Measurements from ENCODE around the gene NSUN7.

NSUN7 gene

DNA sequence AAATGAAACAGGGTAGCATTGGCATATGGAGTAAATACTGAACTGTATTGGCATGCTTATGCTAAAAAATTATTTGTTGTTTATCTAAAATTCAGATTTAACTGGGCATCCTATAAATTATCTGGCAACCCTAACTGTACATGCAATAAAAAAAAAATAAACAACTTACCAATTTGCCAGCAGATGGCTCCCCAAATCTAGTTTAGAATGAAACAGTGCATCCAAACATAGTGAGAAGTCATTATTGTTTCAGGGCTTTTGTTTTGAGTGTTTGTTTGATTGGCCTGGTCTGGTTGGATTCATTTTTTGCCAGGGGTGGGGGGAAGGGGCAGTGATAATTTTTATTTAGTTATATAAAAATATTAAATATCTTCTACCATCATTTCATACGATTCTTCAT lies 12.8 kb upstream of the NSUN7 start:
- DNase-seq (ENCODE audit: low read depth in 3 of 3, low spot score in 1 of 3): no peak

DNA sequence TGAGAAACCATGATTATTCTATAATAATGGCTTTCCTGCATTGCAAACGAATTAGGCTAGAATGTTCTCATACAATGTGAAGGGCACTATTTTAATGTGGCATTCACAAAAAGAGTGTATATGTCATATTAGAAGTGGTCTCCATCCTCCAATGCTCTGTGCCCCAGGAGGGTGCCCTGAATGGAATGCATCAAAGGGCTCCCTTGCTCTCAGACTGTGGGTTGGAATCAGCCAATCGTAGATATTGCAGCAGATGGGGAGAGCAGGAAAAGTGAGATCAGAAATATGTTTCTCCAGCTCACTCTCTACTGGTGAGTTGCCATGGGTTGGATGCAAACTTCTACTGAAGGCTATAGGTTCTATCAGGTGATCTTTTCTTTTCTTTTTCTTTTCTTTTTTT lies 11.9 kb upstream of the NSUN7 start:
- no peak for DNase-seq (ENCODE audit: low read depth in 3 of 3, low spot score in 1 of 3)

DNA sequence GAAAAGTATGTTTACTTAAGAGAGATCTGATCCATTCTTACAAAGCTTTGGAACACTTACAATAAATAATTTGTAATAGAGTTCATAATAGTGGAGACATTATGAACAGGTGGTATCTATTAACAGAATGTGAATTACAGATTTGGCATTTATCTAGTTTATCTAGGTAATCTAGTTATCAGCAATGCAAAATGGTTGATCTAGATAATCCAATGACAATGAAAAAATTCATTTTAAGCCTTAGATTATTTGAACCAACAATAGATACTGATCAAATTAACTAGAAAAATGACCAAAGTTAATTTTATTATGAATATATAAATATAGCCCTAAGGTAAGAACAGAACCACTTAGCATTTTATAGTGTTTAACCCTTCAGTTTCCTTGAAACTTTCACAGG lies 10.4 kb upstream of the NSUN7 start:
- DNase-seq (ENCODE audit: low read depth in 3 of 3, low spot score in 1 of 3): no peak

DNA sequence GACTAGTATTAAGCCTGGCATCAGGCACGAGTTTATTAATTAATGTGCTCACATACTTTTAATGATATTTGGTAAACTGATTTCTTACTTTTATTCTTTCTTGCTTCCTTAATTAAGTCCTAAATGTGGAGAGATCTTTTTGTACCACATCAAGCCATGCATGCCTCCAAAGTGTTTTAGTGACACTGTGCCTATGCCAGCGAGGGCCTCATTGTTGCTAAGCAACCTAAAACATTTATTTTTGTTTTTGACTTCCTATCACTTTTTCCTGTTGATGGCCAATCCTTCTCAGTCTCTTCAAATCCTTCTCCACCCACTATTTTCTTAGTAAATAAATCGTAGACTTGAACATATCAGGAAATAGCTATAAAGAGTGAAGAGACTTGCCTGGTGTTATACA lies 5.5 kb upstream of the NSUN7 start:
- no peak for DNase-seq (ENCODE audit: low read depth in 3 of 3, low spot score in 1 of 3)

DNA sequence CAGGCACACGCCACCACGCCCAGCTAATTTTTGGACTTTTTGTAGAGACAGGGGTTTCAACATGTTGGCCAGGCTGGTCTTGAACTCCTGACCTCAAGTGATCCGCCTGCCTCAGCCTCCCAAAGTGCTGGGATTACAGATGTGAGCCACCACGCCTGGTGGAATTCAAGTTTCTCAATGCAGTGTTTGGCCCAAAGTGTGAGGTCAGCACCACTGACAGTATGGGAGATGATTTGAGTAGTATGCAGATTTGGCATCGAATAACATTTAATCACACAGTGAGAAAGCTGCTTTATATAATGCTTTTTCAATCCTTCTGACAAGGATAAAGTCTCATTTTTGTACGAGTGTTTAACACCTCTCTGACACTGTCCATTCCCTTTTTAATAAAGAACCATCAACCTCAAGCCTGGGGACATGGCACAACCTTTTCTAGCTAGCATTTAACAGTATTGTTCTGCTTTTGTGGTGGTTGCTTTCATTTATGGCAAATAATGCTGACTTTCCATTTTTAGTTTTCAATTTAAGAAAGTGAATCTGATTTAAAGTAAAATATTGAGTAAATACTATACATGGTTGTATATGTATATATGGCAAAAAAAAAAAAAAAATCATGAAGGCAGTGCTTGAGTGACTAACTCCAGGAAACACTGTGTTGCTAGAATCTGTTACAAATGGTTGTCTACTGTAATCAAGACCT lies 4.3 kb upstream of the NSUN7 start:
- DNase-seq (ENCODE audit: low read depth in 3 of 3, low spot score in 1 of 3): no peak

DNA sequence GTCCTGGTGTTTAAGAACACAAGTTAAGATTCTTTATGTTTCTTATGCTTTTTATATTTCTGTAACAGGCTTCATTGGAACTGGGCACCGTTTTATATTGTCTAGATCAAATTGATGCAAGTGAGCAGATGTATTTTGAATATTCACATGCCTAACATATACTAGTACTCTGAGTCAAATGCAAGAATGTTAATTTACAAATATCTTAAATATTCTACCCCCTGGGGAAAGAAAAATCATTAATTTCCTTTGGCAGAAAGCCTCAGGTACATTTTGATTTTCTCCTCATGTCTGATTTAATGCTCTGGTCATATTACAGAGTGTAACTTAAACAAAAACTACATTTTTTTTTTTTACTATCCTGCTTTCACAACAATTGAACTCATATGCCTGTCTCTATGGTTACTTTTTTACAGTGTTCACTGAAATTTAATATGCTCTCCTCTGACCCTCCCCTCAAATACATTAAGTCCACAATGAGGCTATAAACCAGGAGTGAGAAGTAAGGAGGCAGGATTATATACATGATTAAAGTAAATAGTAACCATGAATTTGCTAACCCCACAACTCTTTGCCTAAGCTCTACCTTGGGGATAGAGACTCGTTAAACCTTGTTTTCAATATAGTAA lies 2.4 kb upstream of the NSUN7 start:
- no peak for DNase-seq (ENCODE audit: low read depth in 3 of 3, low spot score in 1 of 3)

DNA sequence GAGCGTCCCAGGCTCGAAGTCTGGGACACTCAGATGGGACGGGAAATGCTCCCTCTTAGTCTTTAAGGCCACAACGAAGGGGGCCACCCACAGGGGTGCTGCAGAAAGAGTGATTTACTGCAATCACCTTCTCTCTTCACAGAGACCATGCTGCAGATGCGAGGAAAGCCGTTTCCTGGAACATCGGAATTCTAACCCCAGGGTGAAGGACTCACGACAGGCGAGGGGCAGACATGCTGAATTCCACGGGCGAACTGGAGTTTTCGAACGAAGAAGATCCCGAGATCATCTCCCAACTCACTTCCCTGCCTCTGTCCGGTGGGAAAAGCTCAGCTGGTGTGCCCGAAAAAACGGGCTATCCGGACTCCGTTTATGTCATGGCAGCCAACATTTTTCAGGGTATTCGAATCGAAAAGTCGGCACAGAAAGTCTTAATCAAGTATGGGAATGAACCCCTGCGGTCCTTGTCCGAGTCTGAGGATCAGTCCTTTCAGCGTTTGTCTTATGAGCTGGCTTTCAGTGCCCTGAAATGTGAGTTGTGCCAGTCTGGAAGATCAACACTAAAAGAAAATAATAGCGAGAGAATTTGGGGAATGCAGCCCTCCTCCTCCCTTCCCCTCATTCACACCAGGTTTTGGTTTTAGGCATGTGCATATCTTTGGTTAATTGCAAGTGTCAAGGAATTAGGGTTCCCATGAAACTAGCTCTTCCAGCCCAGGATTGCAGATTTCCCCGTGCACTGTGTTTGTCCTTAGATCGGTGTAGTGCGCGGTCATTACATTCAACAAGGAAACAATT lies 905 bp downstream of the NSUN7 start:
- no peak for DNase-seq (ENCODE audit: low read depth in 3 of 3, low spot score in 1 of 3)

DNA sequence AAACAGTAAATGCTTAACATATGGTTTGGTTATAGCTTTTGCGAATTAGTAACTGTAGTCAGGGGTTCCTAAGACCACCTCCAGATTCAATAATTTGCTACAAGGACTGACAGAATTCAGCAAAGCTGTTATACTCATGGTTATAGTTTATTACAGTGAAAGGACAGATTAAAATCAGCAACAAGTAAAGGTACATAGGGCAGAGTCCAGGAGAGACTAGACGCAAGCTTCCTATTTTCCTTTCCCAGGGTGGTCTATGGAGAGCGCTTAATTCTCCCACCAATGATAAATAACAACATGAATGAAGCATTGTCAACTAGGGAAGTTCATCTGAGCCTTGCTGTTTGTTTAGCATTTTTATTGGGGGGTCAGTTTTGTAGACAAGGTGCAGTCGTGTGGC lies 5.9 kb downstream of the NSUN7 start:
- DNase-seq (ENCODE audit: low read depth in 3 of 3, low spot score in 1 of 3): no peak

DNA sequence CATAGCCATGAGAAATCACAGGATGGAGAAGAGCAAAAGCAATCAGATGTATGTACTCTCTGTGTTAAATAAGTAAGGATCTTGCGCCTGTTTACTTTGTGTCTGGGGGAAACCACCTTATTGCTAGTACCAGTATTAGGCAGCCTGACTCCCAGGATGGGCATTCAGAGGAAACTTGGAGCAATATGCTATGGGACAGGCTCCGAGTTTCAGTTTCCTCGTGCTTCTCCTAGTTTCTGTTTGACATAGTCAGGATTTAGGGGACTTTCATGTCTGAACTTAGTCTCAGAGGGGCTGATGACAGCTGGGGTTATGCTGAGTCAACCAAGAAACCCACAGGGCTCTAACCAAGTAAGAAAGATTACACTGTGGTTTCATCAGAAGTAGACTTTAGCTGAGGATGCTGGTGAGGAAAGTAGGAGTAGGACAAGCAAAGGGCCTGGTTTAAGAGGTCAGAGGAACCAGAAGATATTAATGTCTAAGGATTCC lies 13.5 kb downstream of the NSUN7 start:
- DNase-seq (ENCODE audit: low read depth in 3 of 3, low spot score in 1 of 3): no peak

DNA sequence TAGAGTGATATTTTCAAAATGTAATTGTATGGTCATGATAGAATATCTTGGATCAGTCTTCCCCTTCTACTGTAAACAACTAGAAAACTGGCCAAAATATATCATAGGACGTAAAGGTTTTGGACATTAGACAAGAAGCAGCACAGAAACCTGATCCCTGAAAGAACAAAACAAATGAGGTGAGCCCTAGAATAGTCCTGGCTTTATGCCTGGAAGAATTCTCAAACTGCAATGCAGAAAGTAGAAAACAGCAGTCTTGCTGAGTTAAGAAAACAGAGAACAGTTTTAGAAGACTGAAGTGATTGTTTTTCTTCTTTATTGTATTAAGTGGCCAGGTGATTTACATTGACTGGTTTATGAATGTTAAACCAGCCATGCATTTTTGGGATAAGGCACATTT lies 19.5 kb downstream of the NSUN7 start:
- no peak for DNase-seq (ENCODE audit: low read depth in 3 of 3, low spot score in 1 of 3)

DNA sequence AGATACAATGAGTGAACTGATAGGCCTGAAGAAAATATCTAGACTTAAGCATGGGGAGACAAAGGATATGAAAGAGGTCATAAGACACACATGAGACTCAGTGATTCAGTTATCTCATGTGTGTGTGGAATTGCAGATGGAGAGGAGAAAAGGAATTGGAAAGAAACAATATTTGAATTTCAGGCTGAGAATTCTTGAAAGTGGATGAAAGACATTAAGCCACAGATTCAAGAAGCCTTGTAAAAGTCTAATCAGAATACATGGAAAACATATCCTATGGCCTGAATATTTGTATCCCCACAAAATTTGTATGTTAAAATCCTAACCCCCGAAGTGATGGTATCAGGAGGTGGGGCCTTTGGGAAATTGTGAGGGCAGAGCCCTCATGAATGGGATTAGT lies 28.3 kb downstream of the NSUN7 start:
- DNase-seq (ENCODE audit: low read depth in 3 of 3, low spot score in 1 of 3): no peak

DNA sequence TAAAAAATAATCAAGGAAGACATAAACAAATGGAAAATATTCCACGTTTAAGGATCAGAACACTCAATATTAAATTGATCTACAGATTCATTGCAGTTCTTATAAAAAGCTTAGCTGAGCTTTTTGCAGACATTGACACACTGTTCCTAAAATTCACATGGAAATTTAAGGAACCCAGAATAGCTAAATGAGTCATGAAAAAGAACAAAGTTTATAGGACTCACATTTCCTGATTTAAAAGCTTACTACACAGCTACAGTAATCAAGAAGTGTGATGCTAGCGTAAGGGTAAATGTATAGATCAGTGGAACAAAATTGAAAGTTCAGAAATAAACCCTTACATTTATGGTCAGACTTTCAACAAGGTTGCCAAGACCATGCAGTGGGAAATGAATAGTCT lies 33.1 kb downstream of the NSUN7 start:
- DNase-seq (ENCODE audit: low read depth in 3 of 3, low spot score in 1 of 3): no peak

DNA sequence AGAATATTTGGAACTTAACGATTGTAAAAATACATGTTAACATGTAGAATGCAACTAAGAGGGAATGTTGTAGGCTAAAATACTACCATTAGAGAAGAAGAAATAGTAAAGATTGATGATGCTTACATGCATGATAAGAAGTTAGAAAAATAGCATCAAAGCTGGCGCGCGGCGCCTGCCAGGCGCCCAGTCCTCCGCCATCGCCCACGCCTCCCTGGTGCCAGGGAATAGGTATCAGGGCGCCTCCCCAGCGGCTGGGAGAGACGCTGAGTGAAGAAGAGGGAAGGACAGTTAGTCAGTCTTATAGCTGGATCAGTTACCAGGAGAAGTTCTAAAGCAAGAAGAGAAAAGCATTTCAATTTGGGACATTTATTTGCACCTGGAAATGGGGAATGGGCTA lies 36.0 kb downstream of the NSUN7 start:
- DNase-seq (ENCODE audit: low read depth in 3 of 3, low spot score in 1 of 3): no peak

DNA sequence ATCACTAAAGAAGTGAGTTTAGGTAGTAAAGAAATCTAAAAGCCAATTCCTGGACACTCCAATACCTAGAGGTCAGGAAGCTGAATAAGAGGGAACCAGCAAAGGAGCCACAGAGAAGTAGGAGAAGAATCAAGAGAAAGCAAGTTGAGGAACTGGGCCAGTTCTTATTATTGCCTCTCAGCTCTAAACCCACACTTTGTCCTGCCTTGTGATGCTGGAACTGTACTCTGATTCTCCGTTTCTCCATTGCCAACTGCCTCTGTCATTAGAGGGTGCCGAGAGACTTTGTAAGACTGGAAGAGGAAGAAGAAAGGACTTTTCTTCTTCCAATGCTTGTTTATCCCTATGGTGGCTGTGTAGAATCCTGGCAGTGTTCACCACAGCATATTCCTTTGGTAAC lies 38.6 kb downstream of the NSUN7 start:
- DNase-seq (ENCODE audit: low read depth in 3 of 3, low spot score in 1 of 3): no peak

DNA sequence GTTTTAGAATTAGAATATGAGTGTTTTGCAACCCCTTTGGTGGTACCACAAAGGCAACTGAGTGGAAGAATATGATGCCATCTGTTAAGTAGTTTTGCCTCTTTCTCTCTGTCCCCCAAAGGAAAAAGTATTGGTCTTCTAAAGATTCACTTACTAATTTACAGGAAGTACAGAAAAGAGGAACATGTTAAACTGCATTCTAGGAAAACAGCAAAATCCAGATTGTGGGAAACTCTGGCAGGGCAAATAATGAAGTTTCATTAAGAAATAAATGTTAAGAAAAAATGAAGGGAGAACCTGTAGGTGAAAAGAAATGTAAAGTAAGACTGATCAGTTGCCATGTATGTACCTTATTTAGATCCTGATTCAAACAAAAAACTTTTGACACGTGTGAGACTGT lies 39.3 kb downstream of the NSUN7 start:
- no peak for DNase-seq (ENCODE audit: low read depth in 3 of 3, low spot score in 1 of 3)

DNA sequence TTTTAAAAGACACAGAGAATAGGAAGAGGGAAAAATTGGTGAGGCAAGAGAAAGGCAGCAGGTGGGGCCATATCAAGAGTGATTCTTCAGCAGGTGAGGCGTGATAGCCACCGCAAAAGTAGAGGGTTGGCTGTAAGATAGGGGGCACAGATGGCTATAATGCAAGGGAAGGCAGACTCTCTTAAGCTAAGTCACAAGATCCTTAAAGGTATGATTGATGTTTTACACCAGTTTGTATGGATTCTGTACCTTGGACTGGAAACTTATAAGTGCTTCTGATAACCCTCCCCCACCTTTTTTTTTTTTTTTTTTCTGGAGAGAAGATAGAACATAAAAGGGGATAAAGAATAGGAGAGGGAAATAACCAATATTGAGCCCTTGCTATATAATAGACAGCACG lies 40.0 kb downstream of the NSUN7 start:
- DNase-seq (ENCODE audit: low read depth in 3 of 3, low spot score in 1 of 3): no peak

DNA sequence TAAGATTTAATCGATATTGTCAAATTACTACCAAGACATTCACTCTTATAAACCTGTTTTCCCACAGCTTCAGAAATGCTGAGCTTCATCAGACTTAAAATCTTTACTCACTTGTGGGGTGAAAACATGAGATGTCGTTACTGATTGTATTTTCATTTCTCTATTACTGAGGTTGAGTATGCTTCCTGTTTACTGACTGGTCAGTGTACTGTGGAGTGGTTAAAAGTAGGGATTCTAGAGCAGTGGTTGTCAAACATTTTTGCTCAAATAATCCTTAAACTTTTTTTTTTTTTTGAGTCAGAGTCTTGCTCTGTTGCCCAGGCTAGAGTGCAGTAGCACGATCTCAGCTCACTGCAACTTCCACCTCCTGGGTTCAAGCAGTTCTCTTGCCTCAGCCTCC lies 50.3 kb downstream of the NSUN7 start:
- DNase-seq (ENCODE audit: low read depth in 3 of 3, low spot score in 1 of 3): no peak

DNA sequence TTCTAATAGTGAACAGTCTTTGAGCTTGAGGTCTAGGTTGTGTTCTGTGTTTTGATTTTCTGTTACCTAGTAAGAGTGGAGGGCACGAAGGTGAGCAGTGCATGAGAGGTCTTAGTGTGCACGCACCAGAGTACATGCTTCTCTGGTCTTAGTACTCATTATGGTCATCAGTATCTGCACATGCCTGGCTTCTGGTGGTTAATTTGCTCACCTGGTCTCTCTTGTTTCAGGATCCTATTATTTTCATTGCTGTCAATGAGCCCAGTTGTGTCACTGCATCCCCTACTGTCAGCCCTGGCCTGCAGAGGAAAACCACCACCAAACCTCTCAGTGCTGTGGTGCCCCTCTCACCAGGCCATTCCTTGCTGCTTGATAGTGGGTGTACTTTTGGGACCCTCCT lies 54.8 kb downstream of the NSUN7 start:
- no peak for DNase-seq (ENCODE audit: low read depth in 3 of 3, low spot score in 1 of 3)

DNA sequence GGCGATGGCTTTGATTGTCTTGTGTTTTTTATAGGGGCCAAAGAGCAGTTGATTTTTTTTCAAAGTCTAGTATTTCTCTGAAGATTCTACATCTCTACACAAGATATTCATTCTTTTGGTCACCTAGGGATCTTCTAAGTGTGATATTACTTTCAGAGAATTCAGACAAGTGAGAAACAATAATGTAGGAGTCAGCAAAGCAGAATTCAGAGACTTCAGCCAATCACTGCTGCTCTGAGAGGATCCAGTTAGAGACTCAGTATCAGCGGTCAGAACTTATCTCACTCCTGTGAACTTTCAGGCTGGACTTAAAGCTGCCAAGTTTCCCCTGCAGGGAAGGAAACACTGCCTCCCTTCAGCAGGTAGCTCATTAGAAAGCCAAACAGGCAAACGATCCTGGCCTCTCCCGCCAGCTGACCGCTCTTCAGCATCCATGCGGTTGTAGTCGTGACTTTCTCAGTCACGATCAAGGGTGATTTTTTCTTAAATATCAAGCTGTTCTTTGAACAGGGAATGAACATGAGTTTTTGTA lies 59.2 kb downstream of the NSUN7 start:
- no peak for DNase-seq (ENCODE audit: low read depth in 3 of 3, low spot score in 1 of 3)

DNA sequence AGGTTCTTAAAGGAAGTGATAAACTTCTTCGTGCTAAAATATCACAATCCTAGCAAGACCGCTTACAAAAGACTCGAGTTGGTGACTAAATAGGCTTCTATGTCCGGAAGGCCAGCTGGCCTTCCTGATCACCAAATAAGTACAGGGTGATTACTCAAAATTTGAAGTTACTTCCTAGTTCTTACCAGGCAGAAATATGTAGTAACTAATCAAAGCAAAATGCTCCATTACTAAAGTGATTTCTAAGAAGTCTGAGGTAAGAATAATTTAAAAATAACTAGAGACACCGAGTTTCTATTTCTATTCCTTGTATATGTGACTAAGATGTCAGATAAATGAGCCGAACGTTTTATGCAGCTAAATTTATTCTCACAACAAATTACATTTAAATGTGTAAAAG lies 62.2 kb downstream of the NSUN7 start:
- no peak for DNase-seq (ENCODE audit: low read depth in 3 of 3, low spot score in 1 of 3)

DNA sequence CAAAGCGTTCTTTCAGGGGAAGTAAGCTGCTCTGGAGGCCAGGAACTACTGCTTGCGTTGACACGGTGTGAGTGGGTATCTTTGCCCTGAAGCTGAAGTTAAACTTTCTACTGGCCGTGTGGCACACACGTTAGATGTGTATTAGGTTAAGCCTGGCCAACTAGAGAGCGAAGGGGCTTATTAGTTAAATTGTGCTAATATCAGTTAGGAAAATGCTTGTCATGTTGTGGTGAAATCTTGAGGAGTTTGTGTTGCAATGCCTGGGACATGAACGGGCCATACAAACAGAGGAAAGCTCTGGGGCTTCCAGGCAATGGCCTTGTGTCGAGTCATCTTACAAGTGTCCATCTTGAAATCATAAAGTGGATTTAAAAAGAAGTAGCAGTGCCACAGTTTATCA lies 62.6 kb downstream of the NSUN7 start:
- no peak for DNase-seq (ENCODE audit: low read depth in 3 of 3, low spot score in 1 of 3)

DNA sequence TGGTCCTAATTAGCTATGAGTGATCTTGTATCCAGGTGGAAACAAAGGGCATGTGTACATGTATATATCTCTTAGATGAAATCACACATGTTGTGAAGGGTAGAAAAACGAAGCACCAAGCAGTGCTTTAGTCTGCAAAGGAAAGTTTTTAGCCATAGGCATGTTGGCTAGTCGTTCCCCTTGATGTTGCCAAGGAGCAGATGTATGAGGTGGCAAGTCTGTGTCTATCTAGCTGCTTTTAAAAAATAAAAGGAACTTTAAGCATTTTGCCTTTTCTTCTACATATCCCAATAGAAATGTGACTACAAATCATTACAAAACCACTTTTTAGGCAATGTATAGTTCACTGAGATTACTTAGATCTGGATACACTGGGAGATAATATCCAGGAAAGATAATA lies 63.1 kb downstream of the NSUN7 start:
- no peak for DNase-seq (ENCODE audit: low read depth in 3 of 3, low spot score in 1 of 3)

All from stimulated activated CD4-positive, alpha-beta T cell treated with anti-CD3 and anti-CD28 coated beads, TNF-alpha, amount 100 ng/mL, for 1 hour (primary cell).